H1 (cell line): ENCODE data around the gene MRPS6. TPM values are rescaled to one million over a fixed set of nuclear protein-coding genes. Genes with fewer than 3 reads are reported as not detected.

Source experiments
- CTCF ChIA-PET: fragments of 300-600 bp; sonication (Branson Sonifier 250); formaldehyde crosslinking; loops from one replicate; lab custom pipeline; 2021; ENCODE audit not compliant: partially characterized antibody; lab: Charles Lee
- POLR2A ChIA-PET: fragments of 300-600 bp; sonication (Branson Sonifier 250); formaldehyde crosslinking; loops from one replicate; lab custom pipeline; 2021; ENCODE audit warnings: inconsistent platforms; ENCODE audit not compliant: partially characterized antibody; lab: Charles Lee
- DNase-seq, 2 experiments: peaks; one replicate each; pipeline versions ENCODE4 v3.0.0 to v3.0.0-alpha.2; 2010 to 2022; ENCODE audit warnings: low spot score in 2 of 2, low read depth in 1 of 2, mixed read lengths in 1 of 2
- FAIRE-seq: peaks from 2 replicates; lab custom pipeline; 2011; peaks lifted over from hg19 to GRCh38; lab: Jason Lieb, UNC
- H2AFZ ChIP-seq: 2 replicates; pipeline ENCODE4 v1.8.1; 2012; ENCODE audit warnings: low read length, inconsistent platforms
- H2AK5ac ChIP-seq: 2 replicates; pipeline ENCODE4 v1.6.1; 2013; ENCODE audit warnings: low read depth, low read length
- H2BK120ac ChIP-seq: replicated peaks from 2 replicates; pipeline ENCODE3; 2013; ENCODE audit warnings: low read depth, low read length, inconsistent platforms
- H2BK12ac ChIP-seq: 2 replicates; pipeline ENCODE4 v1.6.1; 2013; ENCODE audit warnings: low read depth, low read length
- H2BK15ac ChIP-seq: 2 replicates; pipeline ENCODE4 v1.6.1; 2013; ENCODE audit warnings: low read length
- H2BK20ac ChIP-seq: 2 replicates; pipeline ENCODE4 v1.6.1; 2013; ENCODE audit warnings: low read length
- H2BK5ac ChIP-seq: 2 replicates; pipeline ENCODE4 v1.6.1; 2013; ENCODE audit warnings: low read depth, low read length
- H3K14ac ChIP-seq: 2 replicates; pipeline ENCODE4 v1.6.1; 2013; ENCODE audit warnings: inconsistent platforms; ENCODE audit not compliant: insufficient read length
- H3K18ac ChIP-seq: 2 replicates; pipeline ENCODE4 v1.6.1; 2013; ENCODE audit warnings: low read length; ENCODE audit errors: extremely low read depth
- H3K23ac ChIP-seq: 2 replicates; pipeline ENCODE4 v1.6.1; 2013; ENCODE audit warnings: inconsistent platforms; ENCODE audit not compliant: insufficient read length
- H3K23me2 ChIP-seq: 2 replicates; pipeline ENCODE4 v1.6.1; 2013; ENCODE audit warnings: low read depth, low read length
- H3K27ac ChIP-seq: 2 replicates; pipeline ENCODE4 v1.6.1; 2011; ENCODE audit warnings: low read depth, low read length, inconsistent platforms
- H3K27me3 ChIP-seq, 4 experiments: replicated peaks in 1 of 4; 1 replicate in 1 of 4; 2 replicates in 3 of 4; pipeline versions ENCODE4 v1.6.1 to v1.8.1; 2011 to 2013; ENCODE audit warnings: low read length in 3 of 4, mild to moderate bottlenecking in 3 of 4, inconsistent platforms in 2 of 4, mixed read lengths in 2 of 4, moderate library complexity in 1 of 4; ENCODE audit not compliant: control insufficient read depth in 3 of 4, insufficient read depth in 3 of 4; ENCODE audit errors: extremely low read depth in 1 of 4
- H3K36me3 ChIP-seq, 4 experiments: 2 replicates each; pipeline versions ENCODE4 v1.6.1 to v1.8.1; 2011 to 2013; ENCODE audit warnings: mild to moderate bottlenecking in 4 of 4, low read length in 3 of 4, moderate library complexity in 2 of 4, control low read depth in 1 of 4, inconsistent platforms in 1 of 4; ENCODE audit not compliant: insufficient read depth in 4 of 4, control insufficient read depth in 2 of 4
- H3K4ac ChIP-seq: replicated peaks from 2 replicates; pipeline ENCODE3; 2013; ENCODE audit warnings: low read length, low read depth, mixed read lengths, inconsistent platforms; ENCODE audit not compliant: insufficient read length
- H3K4me1 ChIP-seq, 4 experiments: replicated peaks in 1 of 4; 1 replicate in 1 of 4; 2 replicates in 3 of 4; pipeline versions ENCODE4 v1.6.1 to v1.8.1; 2011 to 2013; ENCODE audit warnings: low read length in 3 of 4, inconsistent platforms in 2 of 4, mixed read lengths in 1 of 4; ENCODE audit not compliant: insufficient read depth in 4 of 4, control insufficient read depth in 3 of 4
- H3K4me2 ChIP-seq, 2 experiments: 2 replicates each; pipeline versions ENCODE4 v1.6.1 to v1.8.1; 2011 to 2013; ENCODE audit warnings: low read depth in 2 of 2, low read length in 2 of 2, control low read depth in 1 of 2, inconsistent platforms in 1 of 2, mild to moderate bottlenecking in 1 of 2; ENCODE audit not compliant: insufficient read depth in 1 of 2
- H3K4me3 ChIP-seq, 4 experiments: fragments of 200-600, 300-600 bp in 1 of 4; sonication (generic), shearing (Covaris generic), sonication (Bioruptor Twin) in 1 of 4; 2 replicates each; pipeline versions ENCODE4 v1.5.1 to v1.8.1; 2011 to 2016; ENCODE audit warnings: low read length in 4 of 4, low read depth in 3 of 4, control low read depth in 2 of 4, inconsistent platforms in 2 of 4, mild to moderate bottlenecking in 2 of 4, mixed read lengths in 1 of 4, moderate library complexity in 1 of 4; ENCODE audit not compliant: insufficient read depth in 2 of 4; ENCODE audit errors: extremely low read depth in 1 of 4
- H3K56ac ChIP-seq: replicated peaks from 2 replicates; pipeline ENCODE3; 2013; ENCODE audit warnings: low read depth, mild to moderate bottlenecking, mixed read lengths, low read length, inconsistent platforms; ENCODE audit not compliant: insufficient read length
- H3K79me1 ChIP-seq: 2 replicates; pipeline ENCODE4 v1.6.1; 2013; ENCODE audit warnings: low read depth, low read length, control low read depth
- H3K79me2 ChIP-seq, 2 experiments: 2 replicates each; pipeline versions ENCODE4 v1.6.1 to v1.8.1; 2012 to 2013; ENCODE audit warnings: low read length in 2 of 2, mild to moderate bottlenecking in 2 of 2, inconsistent platforms in 1 of 2; ENCODE audit not compliant: insufficient read depth in 2 of 2, control insufficient read depth in 1 of 2
- H3K9ac ChIP-seq, 4 experiments: replicated peaks in 1 of 4; 1 replicate in 1 of 4; 2 replicates in 3 of 4; pipeline versions ENCODE4 v1.6.1 to v1.8.1; 2011 to 2013; ENCODE audit warnings: low read depth in 3 of 4, low read length in 3 of 4, control low read depth in 2 of 4, mild to moderate bottlenecking in 2 of 4, moderate library complexity in 2 of 4, inconsistent platforms in 1 of 4; ENCODE audit errors: extremely low read depth in 1 of 4
- H3K9me3 ChIP-seq, 2 experiments: 2 replicates each; pipeline versions ENCODE4 v1.6.1 to v1.8.1; 2012 to 2013; ENCODE audit warnings: mild to moderate bottlenecking in 2 of 2, moderate library complexity in 2 of 2, control low read depth in 1 of 2, inconsistent platforms in 1 of 2, low read depth in 1 of 2, low read length in 1 of 2, mixed read lengths in 1 of 2; ENCODE audit not compliant: insufficient read depth in 2 of 2
- H4K20me1 ChIP-seq, 2 experiments: replicated peaks in 1 of 2; 2 replicates each; pipeline versions ENCODE3 to v1.8.1; 2011 to 2013; ENCODE audit warnings: inconsistent platforms in 2 of 2, low read length in 2 of 2, mild to moderate bottlenecking in 1 of 2; ENCODE audit not compliant: insufficient read depth in 2 of 2, control insufficient read depth in 1 of 2
- H4K5ac ChIP-seq: 2 replicates; pipeline ENCODE4 v1.6.1; 2013; ENCODE audit warnings: low read length, low read depth, mixed read lengths, inconsistent platforms; ENCODE audit not compliant: insufficient read length
- H4K8ac ChIP-seq: 2 replicates; pipeline ENCODE4 v1.8.0; 2013; ENCODE audit warnings: mild to moderate bottlenecking, moderate library complexity, low read length, inconsistent platforms; ENCODE audit not compliant: insufficient read depth; ENCODE audit errors: extremely low read depth
- H4K91ac ChIP-seq: replicated peaks from 2 replicates; pipeline ENCODE3; 2013; ENCODE audit warnings: low read length, mixed read lengths, inconsistent platforms; ENCODE audit not compliant: insufficient read length
- POLR2AphosphoS5 ChIP-seq: IDR thresholded peaks from 2 replicates; pipeline ENCODE4 v1.6.1; 2011; ENCODE audit warnings: low read depth, low read length
- RBBP5 ChIP-seq: IDR thresholded peaks from 2 replicates; pipeline ENCODE4 v1.7.1; 2012; ENCODE audit warnings: low read depth, mild to moderate bottlenecking, inconsistent platforms, low read length, moderate library complexity, borderline replicate concordance
- WGBS, 2 experiments: shearing (Covaris generic) in 1 of 2; methylation state at CpG; one replicate each; pipeline versions ENCODE4 v1.1.6 to v1.1.7; 2013 to 2015; ENCODE audit warnings: low lambda C conversion rate in 2 of 2, mixed read lengths in 2 of 2, inconsistent platforms in 1 of 2, low coverage in 1 of 2, missing lambda C conversion rate in 1 of 2; ENCODE audit not compliant: insufficient replicate concordance in 2 of 2, insufficient coverage in 1 of 2, insufficient read length in 1 of 2; ENCODE audit errors: extremely low coverage in 1 of 2, missing lambda C conversion rate in 1 of 2; 5-methylcytosine and 5-hydroxymethylcytosine counted together
- polyA plus RNA-seq, 7 experiments: library from polyadenylated mRNA; depleted of rRNA in 3 of 7; stranded (reverse) in 5 of 7; unstranded in 2 of 7; fragments of >200 nt in 5 of 7; fragments of 200-250 nt in 2 of 7; gene quantifications; 1 replicate in 5 of 7; 2 replicates in 1 of 7; 4 replicates in 1 of 7; pipeline versions ENCODE4 v1.2.1 to v1.2.3, GENCODE V29; 2011 to 2013; ENCODE audit warnings: missing spikeins in 2 of 7, mixed read lengths in 2 of 7
- total RNA-seq: library from RNA; stranded (reverse); fragmentation: NEBNext Ultra II Directional; extraction: Animal tissue kit (Norgen Biotek cat#: 25700); gene quantifications from 2 replicates; pipeline ENCODE4 v1.2.1, GENCODE V29; 2021

The MRPS6 gene
- total and polyA plus RNA-seq, 2 of the 8 experiments (the other 6 are each of a cell fraction or from before 2014, with no cell fraction given): 62.7 to 156 TPM

- Histone ChIP-seq H4K8ac (no peak overlapping the region), H3K9me3 (peaks cover 0 to 6% of the 10 kb centered on the region in 2 experiments; a peak in 1 of 4 replicates), H2AFZ (no peak overlapping the region), H2BK20ac (no peak overlapping the region), H2BK120ac (no peak overlapping the region), H3K4me3 (no peak overlapping the region), H3K23me2 (no peaks in the 10 kb centered on the region), H3K36me3 (peaks cover 0 to 13% (median 0%) of the 10 kb centered on the region in 4 experiments; a peak in 1 of 8 replicates), H3K27ac (no peak overlapping the region), H3K4me1 (peaks cover 0 to 16% (median 10%) of the 10 kb centered on the region in 4 experiments; a peak in 3 of 7 replicates), H3K4ac (no peak overlapping the region), H3K79me2 (peaks cover 0 to 91% of the 10 kb centered on the region in 2 experiments; a peak in 3 of 4 replicates), H3K79me1 (peaks cover 3% of the 10 kb centered on the region), H3K4me2 (no peak overlapping the region), H4K5ac (no peak overlapping the region), H2BK15ac (no peak overlapping the region), H3K9ac (no peak overlapping the region), H3K56ac (no peak overlapping the region), H3K27me3 (no peaks in the 10 kb centered on the region), H4K91ac (no peak overlapping the region), H2BK12ac (no peak overlapping the region), H3K14ac (no peak overlapping the region), H3K23ac (no peak overlapping the region), H2AK5ac (no peak overlapping the region), H4K20me1 (peaks cover 0 to 2% of the 10 kb centered on the region in 2 experiments), H2BK5ac (no peak overlapping the region), H3K18ac (no peak overlapping the region)
- CTCF ChIA-PET: interaction anchor here (0.5 to 1.4 kb wide), 2 partner anchors 26 to 186 kb away, joined by 3 read pairs; no protein-coding TSS in a partner anchor
- FAIRE-seq: no peak
- POLR2A ChIA-PET: interaction anchor here (0.8 to 1.6 kb wide), 2 partner anchors 9 to 191 kb away, joined by 3 to 5 read pairs; no protein-coding TSS in a partner anchor
- DNase-seq: no peak
- 88% methylated on average over 1 of the region's 1 CpG; no CpG with 5 or more reads in 1 of the 2 experiments for WGBS, 2 experiments
- TF ChIP-seq POLR2AphosphoS5: no peak
- no peak for TF ChIP-seq RBBP5
Measured at GRCh38 chr21:34115160-34115559, 41.8 kb downstream of the MRPS6 start.
